VCaP (cell line): ENCODE results near the gene GALE.

Experiments
- H3K27ac ChIP-seq: fragments of 450-650 bp; 2 replicates; pipeline ENCODE4 v1.5.1; 2017
- CTCF ChIP-seq: fragments of 450-650 bp; conservative IDR thresholded peaks from 2 replicates; pipeline ENCODE4 v1.5.1; 2017; ENCODE audit warnings: mild to moderate bottlenecking, moderate library complexity

The GALE gene

GRCh38 chr1:23752909-23753308 is 47.6 kb downstream of the GALE start:
- H3K27ac ChIP-seq, result no peak overlapping the region
- TF ChIP-seq CTCF, result no peak

- H3K27ac ChIP-seq, result no peak overlapping the region
- TF ChIP-seq CTCF, result no peak
Measured at GRCh38 chr1:23751815-23752200, 48.7 kb downstream of the GALE start.

GRCh38 chr1:23751050-23751814 is 49.3 kb downstream of the GALE start:
- H3K27ac ChIP-seq, result no peak overlapping the region
- TF ChIP-seq CTCF, result peak; percentile 91

GRCh38 chr1:23748016-23748415 is 52.5 kb downstream of the GALE start:
- no peak overlapping the region for H3K27ac ChIP-seq
- no peak for TF ChIP-seq CTCF
